Hepatic stellate cell (primary cell): ENCODE results near the gene PLCD3.

Source experiments
- DNase-seq: peaks from one replicate; pipeline ENCODE4 v3.0.0; 2011; ENCODE audit warnings: low spot score

The PLCD3 gene

DNA sequence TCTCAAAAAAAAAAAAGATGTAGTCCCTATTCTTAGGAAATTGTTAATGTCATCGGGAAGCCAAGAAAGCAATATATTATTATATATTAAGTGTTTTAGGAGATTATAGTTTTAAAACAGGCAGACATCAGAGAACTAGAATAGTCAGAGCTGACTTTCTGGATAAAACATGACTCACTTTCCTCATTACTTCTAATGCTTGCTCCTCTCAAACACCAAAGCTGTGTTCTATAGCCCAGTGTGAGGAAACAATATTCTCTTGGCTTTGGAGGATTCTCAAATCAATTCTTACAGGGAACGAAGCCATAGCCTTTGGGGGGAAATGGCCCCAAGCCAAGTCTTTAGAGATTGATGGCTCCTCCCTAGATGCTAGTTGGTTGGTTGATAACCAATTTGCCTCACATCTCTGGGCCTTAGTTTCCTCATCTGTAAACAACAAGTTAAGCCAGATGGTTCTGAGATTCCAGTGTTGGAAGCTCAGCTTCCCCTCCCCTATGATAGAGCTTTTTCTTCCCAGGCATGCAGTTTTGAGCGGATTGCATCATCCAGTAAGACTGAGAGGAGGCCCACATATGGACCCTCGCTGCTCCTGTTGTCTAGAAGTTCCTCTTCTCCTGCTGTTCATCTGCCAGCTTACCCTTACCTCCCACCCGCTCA is 58.8 kb downstream of the PLCD3 start:
- DNase-seq: no peak

DNA sequence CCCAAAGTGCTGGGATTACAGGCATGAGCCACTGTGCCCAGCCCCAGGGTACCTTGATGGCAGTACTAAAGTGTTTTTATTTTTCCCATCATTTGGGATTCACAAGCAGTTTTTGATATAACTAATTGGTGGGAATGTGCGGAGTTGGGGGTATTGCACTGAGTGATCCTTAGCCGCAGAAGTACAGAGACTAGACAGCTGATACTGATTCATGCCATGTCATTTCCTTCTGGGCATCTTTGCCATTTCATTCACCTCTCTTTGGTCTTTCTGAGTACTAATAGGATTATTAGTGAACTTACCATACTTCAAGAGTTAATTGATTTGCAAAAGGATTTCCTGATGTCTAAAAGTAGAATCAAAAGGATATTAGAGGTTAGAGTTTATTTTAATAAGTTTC is 61.5 kb downstream of the PLCD3 start:
- DNase-seq: no peak

DNA sequence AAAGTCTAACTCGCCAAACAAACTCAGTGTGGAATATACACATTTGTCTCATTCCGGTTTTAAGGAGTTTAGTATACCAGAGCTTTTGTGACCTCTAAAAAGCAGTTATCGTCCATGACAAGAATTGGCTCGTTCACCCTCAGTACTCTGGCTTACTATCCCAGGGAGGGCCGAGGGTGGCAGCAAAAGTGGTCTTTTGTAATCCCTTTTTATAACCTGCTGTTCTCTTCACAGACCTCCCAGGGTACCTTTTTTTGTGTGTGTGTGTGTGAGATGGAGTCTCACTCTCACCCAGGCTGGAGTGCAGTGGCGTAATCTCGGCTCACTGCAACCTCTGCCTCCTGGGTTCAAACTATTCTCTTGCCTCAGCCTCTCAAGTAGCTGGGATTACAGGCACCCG is 62.3 kb downstream of the PLCD3 start:
- DNase-seq: no peak

DNA sequence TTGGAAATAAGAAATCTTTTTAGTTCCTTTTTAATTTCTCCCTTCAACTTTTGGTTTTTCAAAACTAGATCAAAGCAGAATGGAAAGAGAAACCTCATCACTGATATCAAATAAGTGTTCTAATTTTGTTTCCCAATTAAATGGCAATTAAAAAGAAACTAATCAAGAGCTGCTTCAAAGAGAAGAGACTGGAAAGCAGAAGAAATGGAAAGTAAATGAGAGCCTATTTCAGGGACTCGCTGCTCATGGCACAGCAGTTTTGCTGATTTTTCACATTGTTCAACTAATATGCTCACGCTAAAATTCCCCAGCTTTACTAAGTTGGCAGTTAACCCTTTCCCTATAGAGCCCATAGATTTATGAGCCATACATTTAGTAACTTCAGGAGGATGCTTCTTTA is 64.7 kb downstream of the PLCD3 start:
- DNase-seq: no peak

DNA sequence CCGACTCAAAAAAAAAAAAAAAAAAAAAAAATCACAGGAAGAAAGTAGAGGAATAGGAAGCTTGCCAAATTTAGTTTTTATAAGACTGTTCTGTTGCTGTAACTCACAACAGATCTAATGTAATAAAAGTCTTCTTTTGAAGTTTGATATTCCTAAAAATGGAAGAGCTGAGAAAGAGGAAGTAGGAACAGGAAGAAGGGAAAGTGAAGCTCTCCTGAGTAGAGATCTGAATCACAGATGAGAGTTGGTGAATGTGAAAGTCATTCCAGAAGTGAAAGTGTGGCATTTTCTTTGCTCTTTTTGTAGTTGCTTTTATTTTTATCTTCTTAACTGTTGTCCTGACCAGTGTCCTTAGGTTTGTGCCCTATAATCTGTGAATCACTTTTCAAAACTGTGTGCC is 69.1 kb downstream of the PLCD3 start:
- no peak for DNase-seq

DNA sequence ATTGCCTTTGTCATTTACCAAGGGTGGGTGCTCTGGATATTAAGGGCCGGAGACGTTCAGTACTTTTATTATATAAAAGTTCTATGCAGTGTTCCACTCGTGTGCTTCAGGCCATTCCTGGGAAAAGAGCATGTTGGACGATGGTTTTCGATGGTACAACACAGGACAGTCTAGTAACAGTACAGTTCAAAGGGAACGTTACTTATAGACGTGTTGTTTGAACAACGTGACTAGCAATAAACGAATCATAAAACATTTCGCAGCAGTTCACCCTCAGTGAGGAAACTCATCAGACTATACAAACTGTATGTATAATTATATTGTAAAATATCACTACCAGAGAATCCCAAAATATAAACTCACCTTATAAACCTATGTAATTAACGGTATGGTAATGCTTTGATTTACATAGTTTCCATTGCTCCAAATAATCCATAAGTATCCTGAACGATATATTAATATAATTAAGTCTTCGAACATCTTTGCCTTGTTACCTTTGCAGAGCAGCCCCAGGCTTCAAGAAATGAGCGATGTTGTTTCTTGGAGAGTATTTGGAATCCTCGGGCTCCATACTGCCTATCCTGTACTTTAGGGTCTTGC is 70.6 kb downstream of the PLCD3 start:
- no peak for DNase-seq

DNA sequence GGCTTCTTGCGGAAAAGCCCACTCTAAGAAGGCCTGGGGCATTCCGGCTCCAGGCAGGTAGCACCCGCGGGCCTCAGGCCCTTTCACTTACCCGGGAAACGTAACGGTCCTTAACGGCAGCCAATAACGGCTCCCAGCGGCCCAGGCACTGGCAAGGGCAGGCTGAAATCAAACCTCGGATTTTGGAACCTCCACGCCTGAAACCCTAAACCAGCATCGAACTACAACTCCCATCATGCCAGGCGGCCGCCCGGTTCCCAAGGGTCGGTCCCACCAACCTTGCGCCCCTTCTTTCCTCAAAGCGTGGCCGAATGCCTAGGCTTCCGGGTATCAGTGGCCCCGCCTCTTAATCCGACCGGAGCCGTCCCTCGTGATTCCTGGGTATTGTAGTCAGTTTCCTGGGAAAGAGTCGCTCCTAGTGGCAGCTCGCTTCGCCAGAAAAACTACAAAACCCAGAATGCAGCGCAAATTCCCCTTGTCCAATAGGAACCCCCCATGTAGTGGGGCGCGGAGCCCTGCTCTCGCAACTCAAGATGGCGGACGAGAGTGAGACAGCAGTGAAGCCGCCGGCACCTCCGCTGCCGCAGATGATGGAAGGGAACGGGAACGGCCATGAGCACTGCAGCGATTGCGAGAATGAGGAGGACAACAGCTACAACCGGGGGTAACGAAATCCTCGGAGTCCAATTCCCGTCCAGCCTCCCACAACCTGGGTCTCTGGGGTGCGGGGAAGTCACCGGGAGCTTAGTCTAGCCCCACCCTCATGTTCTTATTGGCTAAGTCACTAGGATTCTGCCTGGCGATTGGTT is 71.3 kb downstream of the PLCD3 start, which contains the start of gene NMT1:
TSS of gene NMT1 (plus strand) at position 521 of the 809 bp plus-strand sequence. CDS start at position 534, 13 bp downstream.
- DNase-seq: peak; percentile 100

DNA sequence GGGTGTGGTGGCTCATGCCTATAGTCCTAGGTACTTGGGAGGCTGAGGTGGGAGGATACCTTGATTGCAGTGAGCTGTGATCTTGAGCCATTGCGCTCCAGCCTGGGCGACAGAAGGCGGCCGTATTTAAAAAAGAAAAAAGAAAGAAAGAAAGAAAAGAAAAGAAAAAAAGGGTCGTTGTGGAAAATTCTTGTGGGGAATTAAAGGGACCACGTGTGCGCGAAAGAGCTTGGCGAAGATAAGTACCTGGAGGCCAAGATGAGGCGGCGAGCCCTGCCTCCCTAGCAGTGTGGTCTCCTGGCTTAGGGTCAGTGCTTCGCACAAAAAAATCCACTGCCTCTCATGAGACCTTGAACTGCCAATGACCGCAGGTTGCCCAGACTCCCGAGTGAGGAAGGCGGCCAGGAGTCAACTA is 71.9 kb downstream of the PLCD3 start:
- DNase-seq: no peak
